ENCODE results near the gene CHCHD6. TPM values are rescaled to one million over a fixed set of nuclear protein-coding genes. Genes with fewer than 3 reads are reported as not detected.

Gene CHCHD6
- total RNA-seq, 2 experiments from 2014 or later = 8.7 to 9.3 TPM

DNA sequence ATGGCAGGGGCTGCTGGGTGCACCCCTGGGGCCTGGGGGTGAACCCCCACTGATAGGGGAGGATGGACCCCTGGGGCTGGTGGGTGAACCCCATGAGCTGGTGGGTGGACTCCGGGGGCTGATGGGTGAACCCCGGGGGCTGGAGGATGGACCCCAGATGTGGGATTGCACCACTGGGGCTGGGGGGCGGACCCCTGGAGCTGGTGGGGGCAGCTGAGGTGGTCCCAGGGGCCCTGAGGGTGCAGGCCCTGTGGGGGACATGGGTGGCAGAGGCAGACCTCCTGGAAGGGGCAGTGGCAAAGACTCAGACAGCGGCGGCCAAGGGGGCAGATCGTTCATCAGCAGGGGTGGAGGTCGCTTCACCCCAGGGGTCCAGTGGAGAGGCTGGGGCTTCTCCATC is 31.7 kb upstream of the CHCHD6 start:
- Histone ChIP-seq H3K27me3 (ENCODE audit: control insufficient read depth in 1 of 2, insufficient read depth in 2 of 2, low read length in 2 of 2) (no peaks in the 10 kb centered on the region), H3K9me3 (ENCODE audit: control insufficient read depth in 1 of 2, insufficient read depth in 1 of 2, low read length in 2 of 2) (peaks cover 13 to 18% of the 10 kb centered on the region in 2 experiments), H3K4me3 (ENCODE audit: low read length) (no peak overlapping the region), H3K36me3 (ENCODE audit: insufficient read depth, low read length) (no peaks in the 10 kb centered on the region), H3K27ac (ENCODE audit: low read depth in 1 of 2, low read length in 2 of 2) (no peak overlapping the region), H3K4me1 (ENCODE audit: insufficient read depth, low read length) (no peaks in the 10 kb centered on the region)
- H3K4me1 Mint-ChIP-seq (ENCODE audit: low read depth) = no peaks in the 10 kb centered on the region
- CTCF ChIA-PET = no interaction called here
- intact Hi-C loops (cut with DNase I, micrococcal nuclease) = no loop called here
- H3K36me3 Mint-ChIP-seq (ENCODE audit: low read depth) = no peaks in the 10 kb centered on the region
- TF ChIP-seq, protein P1, sequence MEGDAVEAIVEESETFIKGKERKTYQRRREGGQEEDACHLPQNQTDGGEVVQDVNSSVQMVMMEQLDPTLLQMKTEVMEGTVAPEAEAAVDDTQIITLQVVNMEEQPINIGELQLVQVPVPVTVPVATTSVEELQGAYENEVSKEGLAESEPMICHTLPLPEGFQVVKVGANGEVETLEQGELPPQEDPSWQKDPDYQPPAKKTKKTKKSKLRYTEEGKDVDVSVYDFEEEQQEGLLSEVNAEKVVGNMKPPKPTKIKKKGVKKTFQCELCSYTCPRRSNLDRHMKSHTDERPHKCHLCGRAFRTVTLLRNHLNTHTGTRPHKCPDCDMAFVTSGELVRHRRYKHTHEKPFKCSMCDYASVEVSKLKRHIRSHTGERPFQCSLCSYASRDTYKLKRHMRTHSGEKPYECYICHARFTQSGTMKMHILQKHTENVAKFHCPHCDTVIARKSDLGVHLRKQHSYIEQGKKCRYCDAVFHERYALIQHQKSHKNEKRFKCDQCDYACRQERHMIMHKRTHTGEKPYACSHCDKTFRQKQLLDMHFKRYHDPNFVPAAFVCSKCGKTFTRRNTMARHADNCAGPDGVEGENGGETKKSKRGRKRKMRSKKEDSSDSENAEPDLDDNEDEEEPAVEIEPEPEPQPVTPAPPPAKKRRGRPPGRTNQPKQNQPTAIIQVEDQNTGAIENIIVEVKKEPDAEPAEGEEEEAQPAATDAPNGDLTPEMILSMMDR (IDR thresholded peaks at IDR 0.05) = no peak
- ATAC-seq (ENCODE audit: poor library complexity) (no peak), DNase-seq (no peak)
- POLR2A ChIA-PET = interaction anchor here (1.1 kb wide), 1 partner anchor 18 kb away, joined by 3 read pairs; the partner anchor contains the start of gene TXNRD3
- peaks cover 10% of the 10 kb centered on the region for H3K27me3 Mint-ChIP-seq
- H3K27ac Mint-ChIP-seq = no peak overlapping the region
- H3K9me3 Mint-ChIP-seq = no peaks in the 10 kb centered on the region
- H3K4me3 Mint-ChIP-seq = no peak overlapping the region

DNA sequence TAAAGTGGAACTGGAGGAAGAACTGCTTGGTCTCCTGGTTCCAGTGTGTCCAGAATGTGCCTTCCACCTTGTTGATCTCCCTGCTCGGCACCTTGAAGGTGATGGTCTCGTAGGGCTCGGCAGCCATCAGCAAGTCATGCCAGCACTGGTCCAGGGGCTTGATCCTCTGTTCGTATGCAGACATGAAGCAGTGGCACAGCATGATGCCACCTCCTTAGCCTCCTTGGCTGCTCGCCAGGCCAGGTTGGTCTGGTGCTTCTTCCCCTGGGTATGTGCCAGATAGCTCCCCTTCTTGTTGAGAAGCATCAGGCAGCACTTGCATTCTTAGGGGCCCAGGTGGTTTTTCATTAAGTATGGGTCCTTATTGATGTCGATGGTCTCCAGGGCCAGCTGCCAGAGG is 31.3 kb upstream of the CHCHD6 start:
- POLR2A ChIA-PET = interaction anchor here (1.1 kb wide), 1 partner anchor 18 kb away, joined by 3 read pairs; the partner anchor contains the start of gene TXNRD3
- Mint-ChIP-seq H3K4me1 (ENCODE audit: low read depth) (no peaks in the 10 kb centered on the region), H3K36me3 (ENCODE audit: low read depth) (no peaks in the 10 kb centered on the region)

DNA sequence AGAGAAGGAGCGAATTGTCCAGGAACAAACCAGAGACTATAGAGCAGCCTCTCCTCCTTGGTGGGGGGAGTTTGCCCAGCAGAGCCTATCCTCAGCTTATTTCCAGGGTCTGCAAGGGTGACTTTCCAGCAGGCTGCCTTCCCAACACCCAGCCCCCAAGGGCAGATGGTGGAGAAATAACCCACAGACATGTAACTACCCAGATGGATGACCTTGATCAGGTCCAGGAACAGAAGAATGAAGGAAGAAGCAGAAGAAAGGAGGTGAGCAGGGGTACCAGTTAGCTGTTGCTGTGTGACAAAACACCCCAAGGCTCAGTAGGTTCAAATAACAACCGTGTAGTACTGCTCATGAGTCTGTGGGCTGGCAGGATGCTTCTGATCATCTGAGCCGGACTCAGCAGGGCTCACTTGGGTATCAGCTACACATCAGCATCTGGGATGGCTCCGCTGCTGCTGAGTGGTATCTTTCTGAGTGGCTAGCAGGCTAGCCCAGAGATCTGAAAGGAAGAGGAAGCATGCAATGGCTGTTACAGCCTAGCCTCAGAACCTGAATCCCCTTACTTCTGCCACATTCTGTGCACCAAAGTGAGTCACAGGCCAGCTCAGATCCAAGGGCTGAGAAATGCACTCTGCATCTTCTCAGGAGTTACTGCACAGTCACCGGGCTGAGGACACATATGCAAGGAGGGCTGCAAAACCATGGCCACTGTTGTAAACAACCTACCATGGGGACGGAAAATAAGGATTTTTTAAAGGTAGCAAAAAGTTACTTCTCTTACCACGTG is 26.9 kb upstream of the CHCHD6 start:
- no peak for DNase-seq
- intact Hi-C loops (cut with DNase I, micrococcal nuclease) = loop anchor here in 1 of 2 experiments (5.0 kb wide), 1 partner anchor 305 kb away; the partner anchor contains the start of gene PLXNA1
- Histone ChIP-seq H3K27me3 (ENCODE audit: control insufficient read depth in 1 of 2, insufficient read depth in 2 of 2, low read length in 2 of 2) (peaks cover 2 to 11% of the 10 kb centered on the region in 2 experiments), H3K9me3 (ENCODE audit: control insufficient read depth in 1 of 2, insufficient read depth in 1 of 2, low read length in 2 of 2) (peaks cover 5 to 11% of the 10 kb centered on the region in 2 experiments), H3K4me1 (ENCODE audit: insufficient read depth, low read length) (peaks cover 7% of the 10 kb centered on the region), H3K36me3 (ENCODE audit: insufficient read depth, low read length) (no peaks in the 10 kb centered on the region), H3K4me3 (ENCODE audit: low read length) (no peak overlapping the region), H3K27ac (ENCODE audit: low read depth in 1 of 2, low read length in 2 of 2) (no peak overlapping the region)
- ChIA-PET CTCF (interaction anchor here (1.5 kb wide), 1 partner anchor 867 kb away, joined by 3 read pairs; no protein-coding TSS in a partner anchor), POLR2A (no interaction called here)
- Mint-ChIP-seq H3K27ac (no peak overlapping the region), H3K36me3 (ENCODE audit: low read depth) (no peaks in the 10 kb centered on the region), H3K27me3 (peaks cover 20% of the 10 kb centered on the region), H3K9me3 (no peaks in the 10 kb centered on the region), H3K4me1 (ENCODE audit: low read depth) (peaks cover 6% of the 10 kb centered on the region), H3K4me3 (no peak overlapping the region)
- TF ChIP-seq, protein P1 (IDR thresholded peaks at IDR 0.05) = no peak
- ATAC-seq (ENCODE audit: poor library complexity) = no peak

More for the DNA sequence above, 31.3 kb upstream of the CHCHD6 start:
- Mint-ChIP-seq H3K27me3 (peaks cover 14% of the 10 kb centered on the region), H3K9me3 (no peaks in the 10 kb centered on the region), H3K4me3 (no peak overlapping the region), H3K27ac (no peak overlapping the region)
- TF ChIP-seq, protein P1 (IDR thresholded peaks at IDR 0.05) = no peak
- H3K36me3 ChIP-seq (ENCODE audit: insufficient read depth, low read length) = no peaks in the 10 kb centered on the region
- no peaks in the 10 kb centered on the region for H3K27me3 ChIP-seq (ENCODE audit: control insufficient read depth in 1 of 2, insufficient read depth in 2 of 2, low read length in 2 of 2)
- CTCF ChIA-PET = no interaction called here
- no peak overlapping the region for H3K27ac ChIP-seq (ENCODE audit: low read depth in 1 of 2, low read length in 2 of 2)
- H3K9me3 ChIP-seq (ENCODE audit: control insufficient read depth in 1 of 2, insufficient read depth in 1 of 2, low read length in 2 of 2) = peaks cover 13 to 18% of the 10 kb centered on the region in 2 experiments
- H3K4me1 ChIP-seq (ENCODE audit: insufficient read depth, low read length) = no peaks in the 10 kb centered on the region
- no peak for DNase-seq
- intact Hi-C loops (cut with DNase I, micrococcal nuclease) = no loop called here
- ATAC-seq (ENCODE audit: poor library complexity) = no peak
- H3K4me3 ChIP-seq (ENCODE audit: low read length) = no peak overlapping the region
